HepG2 (cell line): ENCODE measurements around the gene LDLRAD2. TPM values are rescaled to one million over a fixed set of nuclear protein-coding genes. Genes with fewer than 3 reads are reported as not detected.
A peak's percentile ranks its signal among the peaks of the same experiment; 100 is the strongest.

ENCODE experiments used
- BORCS8-MEF2B ChIP-seq: sonication (generic); formaldehyde crosslinking; IDR thresholded peaks from 2 replicates; pipeline ENCODE4 v1.8.0; 2022; ENCODE audit warnings: mild to moderate bottlenecking, missing genetic modification reagents
- HOXA7 ChIP-seq: sonication (generic); formaldehyde crosslinking; IDR thresholded peaks from 2 replicates; pipeline ENCODE4 v1.8.1; 2022; ENCODE audit warnings: mild to moderate bottlenecking, missing genetic modification reagents, moderate library complexity
- MAFF ChIP-seq: IDR thresholded peaks from 2 replicates; pipeline ENCODE4 v1.6.1; 2011; ENCODE audit warnings: low read depth, low read length, improper control_type of control experiment
- NR3C1 ChIP-seq: sonication (generic); formaldehyde crosslinking; IDR thresholded peaks from 2 replicates; pipeline ENCODE4 v1.4.0; 2020; ENCODE audit warnings: missing genetic modification reagents
- PCBP1 ChIP-seq: fragments of 200-400 bp; formaldehyde crosslinking; IDR thresholded peaks from 2 replicates; pipeline ENCODE4 v1.6.1; 2017; ENCODE audit warnings: mild to moderate bottlenecking, low read depth, low read length, borderline replicate concordance
- TAF15 ChIP-seq: fragments of 200-400 bp; formaldehyde crosslinking; IDR thresholded peaks from one replicate; pipeline ENCODE4 v1.6.1; 2018; ENCODE audit warnings: mild to moderate bottlenecking, low read depth, low read length; ENCODE audit not compliant: poor library complexity, severe bottlenecking
- ZC3H4 ChIP-seq: sonication (generic); formaldehyde crosslinking; IDR thresholded peaks from 2 replicates; pipeline ENCODE4 v1.4.0; 2020; ENCODE audit warnings: missing genetic modification reagents, borderline replicate concordance
- ZNF160 ChIP-seq: sonication (generic); formaldehyde crosslinking; IDR thresholded peaks from 2 replicates; pipeline ENCODE4 v1.8.0; 2022; ENCODE audit warnings: mild to moderate bottlenecking, inconsistent platforms, missing genetic modification reagents
- ZNF256 ChIP-seq: sonication (generic); formaldehyde crosslinking; conservative IDR thresholded peaks from 2 replicates; pipeline ENCODE4 v1.4.0; 2020; ENCODE audit warnings: missing genetic modification reagents
- ZNF34 ChIP-seq: sonication (generic); formaldehyde crosslinking; IDR thresholded peaks from 2 replicates; pipeline ENCODE4 v1.4.0; 2020; ENCODE audit warnings: mild to moderate bottlenecking, missing genetic modification reagents, borderline replicate concordance
- ZNF431 ChIP-seq: sonication (generic); formaldehyde crosslinking; IDR thresholded peaks from 2 replicates; pipeline ENCODE4 v1.9.0; 2022; ENCODE audit warnings: missing genetic modification reagents, low read depth, mild to moderate bottlenecking, borderline replicate concordance
- polyA plus RNA-seq, 8 experiments: library from polyadenylated mRNA; depleted of rRNA in 3 of 8; stranded (reverse) in 7 of 8; unstranded in 1 of 8; fragments of >200 nt; fragmentation: Illumina TruSeq in 4 of 8; extraction: Trizol in 4 of 8; gene quantifications; 2 replicates each; pipeline versions ENCODE4 v1.2.1 to v1.2.3, GENCODE V29; 2011 to 2016; ENCODE audit warnings: low read depth in 4 of 8, missing spikeins in 1 of 8, mixed read lengths in 1 of 8; ENCODE audit not compliant: insufficient read depth in 1 of 8
- total RNA-seq, 5 experiments: library from RNA; depleted of rRNA; stranded (reverse); fragments of >200 nt; fragmentation: Illumina TruSeq; extraction: Trizol; gene quantifications; 2 replicates each; pipeline ENCODE4 v1.2.3, GENCODE V29; 2016; ENCODE audit warnings: low read depth in 1 of 5
- TF ChIP-seq, protein P1 (sequence below): sonication (generic); formaldehyde crosslinking; IDR thresholded peaks from 2 replicates; pipeline ENCODE4 v1.9.0; 2021; ENCODE audit warnings: missing genetic modification reagents, borderline replicate concordance
- TF ChIP-seq, protein P2 (sequence below), 2 experiments: IDR thresholded peaks; 2 replicates each; pipeline ENCODE4 v1.6.1; 2011 to 2012; ENCODE audit warnings: low read length in 2 of 2, borderline replicate concordance in 1 of 2, low read depth in 1 of 2, mild to moderate bottlenecking in 1 of 2, moderate library complexity in 1 of 2
- TF ChIP-seq, protein P3 (sequence below): sonication (generic); formaldehyde crosslinking; IDR thresholded peaks from 2 replicates; pipeline ENCODE4 v1.4.0; 2020; ENCODE audit warnings: missing genetic modification reagents
- TF ChIP-seq, protein P4 (sequence below): sonication (generic); formaldehyde crosslinking; IDR thresholded peaks from 2 replicates; pipeline ENCODE4 v1.4.0; 2020; ENCODE audit warnings: missing genetic modification reagents

Gene LDLRAD2
- total and polyA plus RNA-seq, 2 of the 13 experiments (the other 11 are each of a cell fraction or from before 2014, with no cell fraction given), result not detected

DNA sequence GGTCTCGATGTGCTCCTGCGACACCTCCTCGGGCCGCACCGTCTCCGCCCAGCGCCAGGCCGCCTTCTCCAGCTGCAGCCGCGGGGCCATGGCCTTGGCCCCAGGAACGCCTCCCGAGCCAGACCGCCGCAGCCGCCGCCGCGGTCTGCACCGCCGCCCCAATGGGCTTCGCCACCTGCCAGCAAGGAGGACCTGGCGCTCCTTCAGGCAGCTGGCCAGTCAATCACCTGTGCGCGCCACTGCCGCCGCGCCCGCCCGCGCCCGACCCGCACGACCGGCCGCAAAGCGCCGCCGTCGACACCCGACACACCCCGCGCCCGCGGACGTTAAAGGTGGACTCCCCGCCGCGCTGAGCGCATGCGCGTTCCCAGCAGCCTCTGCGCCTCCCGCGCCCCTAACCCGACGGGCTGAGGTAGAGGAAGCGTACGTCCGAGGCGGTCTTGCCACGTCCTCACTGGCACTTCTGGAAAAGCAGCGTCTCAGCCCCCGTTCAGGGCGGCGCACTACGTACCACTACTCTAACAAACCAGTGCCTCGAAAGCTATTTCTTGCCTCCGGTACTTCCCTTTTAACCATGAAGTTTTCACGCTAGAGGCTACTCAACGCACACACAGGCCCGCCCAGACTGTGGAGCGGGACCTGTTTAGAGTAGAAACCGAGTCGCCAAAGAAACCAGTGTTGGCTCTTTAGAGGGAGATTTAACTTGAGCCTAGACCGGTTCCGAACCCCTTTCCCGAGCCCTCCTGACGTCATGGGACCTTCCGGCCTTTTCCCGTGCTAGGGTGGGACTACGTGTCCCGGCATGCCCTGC lies 29.0 kb upstream of the LDLRAD2 start, which contains the start of gene USP48 (continued):
- TF ChIP-seq ZNF34 (CRISPR knock-in tag) (peak; percentile 54; the same call in 1 of the 2 replicates), PCBP1 (peak; percentile 76; the same call in 1 of the 2 replicates), ZNF256 (0 out of 2 replicates have a peak, but pooled peaks have one; percentile 81), TAF15 (no peak), BORCS8-MEF2B (no peak), MAFF (no peak), HOXA7 (CRISPR knock-in tag) (no peak), NR3C1 (no peak), ZNF160 (CRISPR knock-in tag) (peak; percentile 73; the same call in 1 of the 2 replicates), ZC3H4 (CRISPR knock-in tag) (peak; percentile 97), ZNF431 (CRISPR knock-in tag) (peak; percentile 68)
- TF ChIP-seq, protein P1, sequence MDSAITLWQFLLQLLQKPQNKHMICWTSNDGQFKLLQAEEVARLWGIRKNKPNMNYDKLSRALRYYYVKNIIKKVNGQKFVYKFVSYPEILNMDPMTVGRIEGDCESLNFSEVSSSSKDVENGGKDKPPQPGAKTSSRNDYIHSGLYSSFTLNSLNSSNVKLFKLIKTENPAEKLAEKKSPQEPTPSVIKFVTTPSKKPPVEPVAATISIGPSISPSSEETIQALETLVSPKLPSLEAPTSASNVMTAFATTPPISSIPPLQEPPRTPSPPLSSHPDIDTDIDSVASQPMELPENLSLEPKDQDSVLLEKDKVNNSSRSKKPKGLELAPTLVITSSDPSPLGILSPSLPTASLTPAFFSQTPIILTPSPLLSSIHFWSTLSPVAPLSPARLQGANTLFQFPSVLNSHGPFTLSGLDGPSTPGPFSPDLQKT (CRISPR knock-in tag), result no peak
- TF ChIP-seq, protein P2, sequence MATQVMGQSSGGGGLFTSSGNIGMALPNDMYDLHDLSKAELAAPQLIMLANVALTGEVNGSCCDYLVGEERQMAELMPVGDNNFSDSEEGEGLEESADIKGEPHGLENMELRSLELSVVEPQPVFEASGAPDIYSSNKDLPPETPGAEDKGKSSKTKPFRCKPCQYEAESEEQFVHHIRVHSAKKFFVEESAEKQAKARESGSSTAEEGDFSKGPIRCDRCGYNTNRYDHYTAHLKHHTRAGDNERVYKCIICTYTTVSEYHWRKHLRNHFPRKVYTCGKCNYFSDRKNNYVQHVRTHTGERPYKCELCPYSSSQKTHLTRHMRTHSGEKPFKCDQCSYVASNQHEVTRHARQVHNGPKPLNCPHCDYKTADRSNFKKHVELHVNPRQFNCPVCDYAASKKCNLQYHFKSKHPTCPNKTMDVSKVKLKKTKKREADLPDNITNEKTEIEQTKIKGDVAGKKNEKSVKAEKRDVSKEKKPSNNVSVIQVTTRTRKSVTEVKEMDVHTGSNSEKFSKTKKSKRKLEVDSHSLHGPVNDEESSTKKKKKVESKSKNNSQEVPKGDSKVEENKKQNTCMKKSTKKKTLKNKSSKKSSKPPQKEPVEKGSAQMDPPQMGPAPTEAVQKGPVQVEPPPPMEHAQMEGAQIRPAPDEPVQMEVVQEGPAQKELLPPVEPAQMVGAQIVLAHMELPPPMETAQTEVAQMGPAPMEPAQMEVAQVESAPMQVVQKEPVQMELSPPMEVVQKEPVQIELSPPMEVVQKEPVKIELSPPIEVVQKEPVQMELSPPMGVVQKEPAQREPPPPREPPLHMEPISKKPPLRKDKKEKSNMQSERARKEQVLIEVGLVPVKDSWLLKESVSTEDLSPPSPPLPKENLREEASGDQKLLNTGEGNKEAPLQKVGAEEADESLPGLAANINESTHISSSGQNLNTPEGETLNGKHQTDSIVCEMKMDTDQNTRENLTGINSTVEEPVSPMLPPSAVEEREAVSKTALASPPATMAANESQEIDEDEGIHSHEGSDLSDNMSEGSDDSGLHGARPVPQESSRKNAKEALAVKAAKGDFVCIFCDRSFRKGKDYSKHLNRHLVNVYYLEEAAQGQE (IDR thresholded peaks at IDR 0.05; ENCODE audit: borderline replicate concordance in 1 of 2, low read depth in 1 of 2, low read length in 2 of 2), result 0 out of 4 replicates have a peak, but pooled peaks of 1 of the 2 experiments have one; percentile 36
- TF ChIP-seq, protein P3, sequence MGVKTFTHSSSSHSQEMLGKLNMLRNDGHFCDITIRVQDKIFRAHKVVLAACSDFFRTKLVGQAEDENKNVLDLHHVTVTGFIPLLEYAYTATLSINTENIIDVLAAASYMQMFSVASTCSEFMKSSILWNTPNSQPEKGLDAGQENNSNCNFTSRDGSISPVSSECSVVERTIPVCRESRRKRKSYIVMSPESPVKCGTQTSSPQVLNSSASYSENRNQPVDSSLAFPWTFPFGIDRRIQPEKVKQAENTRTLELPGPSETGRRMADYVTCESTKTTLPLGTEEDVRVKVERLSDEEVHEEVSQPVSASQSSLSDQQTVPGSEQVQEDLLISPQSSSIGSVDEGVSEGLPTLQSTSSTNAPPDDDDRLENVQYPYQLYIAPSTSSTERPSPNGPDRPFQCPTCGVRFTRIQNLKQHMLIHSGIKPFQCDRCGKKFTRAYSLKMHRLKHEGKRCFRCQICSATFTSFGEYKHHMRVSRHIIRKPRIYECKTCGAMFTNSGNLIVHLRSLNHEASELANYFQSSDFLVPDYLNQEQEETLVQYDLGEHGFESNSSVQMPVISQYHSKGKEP, result peak; percentile 27; the same call in 1 of the 2 replicates
- TF ChIP-seq, protein P4, sequence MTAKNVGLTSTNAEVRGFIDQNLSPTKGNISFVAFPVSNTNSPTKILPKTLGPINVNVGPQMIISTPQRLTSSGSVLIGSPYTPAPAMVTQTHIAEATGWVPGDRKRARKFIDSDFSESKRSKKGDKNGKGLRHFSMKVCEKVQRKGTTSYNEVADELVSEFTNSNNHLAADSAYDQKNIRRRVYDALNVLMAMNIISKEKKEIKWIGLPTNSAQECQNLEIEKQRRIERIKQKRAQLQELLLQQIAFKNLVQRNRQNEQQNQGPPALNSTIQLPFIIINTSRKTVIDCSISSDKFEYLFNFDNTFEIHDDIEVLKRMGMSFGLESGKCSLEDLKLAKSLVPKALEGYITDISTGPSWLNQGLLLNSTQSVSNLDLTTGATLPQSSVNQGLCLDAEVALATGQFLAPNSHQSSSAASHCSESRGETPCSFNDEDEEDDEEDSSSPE (CRISPR knock-in tag), result peak; percentile 80
